Small intestine (tissue), 7 donors: Measurements from ENCODE around the gene AKAP12. TPM values are rescaled to one million over a fixed set of nuclear protein-coding genes. Genes with fewer than 3 reads are reported as not detected.
A peak's percentile ranks its signal among the peaks of the same experiment; 100 is the strongest.

ENCODE experiments used
- DNase-seq, 2 donors: peaks; one replicate each; pipeline versions ENCODE4 v3.0.0 to v3.0.0-alpha.2; 2013
- FAIRE-seq: peaks from 2 replicates; lab custom pipeline; 2012; peaks lifted over from hg19 to GRCh38; lab: Jason Lieb, UNC
- H3K27ac ChIP-seq, 3 donors: one replicate each; pipeline ENCODE4 v1.5.1; 2013; ENCODE audit warnings: low read length in 2 of 3, mild to moderate bottlenecking in 2 of 3, control low read depth in 1 of 3, inconsistent platforms in 1 of 3, low read depth in 1 of 3, moderate library complexity in 1 of 3
- H3K27me3 ChIP-seq, 3 donors: one replicate each; pipeline ENCODE4 v1.6.1; 2013; ENCODE audit warnings: low read length in 3 of 3, inconsistent platforms in 1 of 3; ENCODE audit not compliant: control insufficient read depth in 3 of 3, insufficient read depth in 3 of 3
- H3K36me3 ChIP-seq, 3 donors: one replicate each; pipeline ENCODE4 v1.6.1; 2013; ENCODE audit warnings: low read length in 3 of 3, inconsistent platforms in 1 of 3, low read depth in 1 of 3, mild to moderate bottlenecking in 1 of 3, moderate library complexity in 1 of 3; ENCODE audit not compliant: control insufficient read depth in 3 of 3, insufficient read depth in 2 of 3
- H3K4me1 ChIP-seq, 3 donors: one replicate each; pipeline ENCODE4 v1.6.1; 2013; ENCODE audit warnings: low read length in 2 of 3, inconsistent platforms in 1 of 3, low read depth in 1 of 3, mild to moderate bottlenecking in 1 of 3, moderate library complexity in 1 of 3; ENCODE audit not compliant: control insufficient read depth in 3 of 3, insufficient read depth in 2 of 3
- H3K4me3 ChIP-seq, 3 donors: one replicate each; pipeline ENCODE4 v1.5.1; 2013; ENCODE audit warnings: low read length in 3 of 3, control low read depth in 1 of 3, inconsistent platforms in 1 of 3, low read depth in 1 of 3, mild to moderate bottlenecking in 1 of 3, moderate library complexity in 1 of 3
- H3K9me3 ChIP-seq, 2 donors: one replicate each; pipeline ENCODE4 v1.6.1; 2013; ENCODE audit warnings: low read depth in 1 of 2, low read length in 1 of 2; ENCODE audit not compliant: control insufficient read depth in 2 of 2, insufficient read depth in 1 of 2
- WGBS, 3 donors: extraction: QIAGEN DNeasy Blood & Tissue Kit; methylation state at CpG; one replicate each; pipeline ENCODE4 v1.1.7; 2013; 5-methylcytosine and 5-hydroxymethylcytosine counted together
- polyA plus RNA-seq, 4 donors: library from polyadenylated mRNA; stranded (reverse) in 3 of 4; unstranded in 1 of 4; fragments of 200-250 nt in 3 of 4; fragments of 120-200 nt in 1 of 4; gene quantifications; one replicate each; pipeline versions ENCODE4 v1.2.1 to v1.2.3, GENCODE V29; 2013
- donor health status: healthy with polysubstance abuse.
- donor health status: control.
- donor health status: control.
- donor health status: Bipolar disorder and iron deficiency.
- donor health status: healthy.

AKAP12 gene
- polyA plus RNA-seq, 4 donors: 0.67 to 23.3 (median 7.2) TPM

GRCh38 chr6:151255811-151256210 is 16.0 kb downstream of the AKAP12 start:
- no peak overlapping the region for H3K27ac ChIP-seq
- no peak for DNase-seq
- H3K27me3 ChIP-seq: no peaks in the 10 kb centered on the region
- no peaks in the 10 kb centered on the region for H3K4me1 ChIP-seq
- H3K36me3 ChIP-seq: peaks cover 0 to 2% (median 0%) of the 10 kb centered on the region in 3 donors
- H3K4me3 ChIP-seq: no peak overlapping the region
- H3K9me3 ChIP-seq: no peaks in the 10 kb centered on the region
- no peak for FAIRE-seq
- WGBS, 3 donors: 72 to 83% (median 83%) methylated on average over 3 of the region's 3 CpGs

GRCh38 chr6:151257985-151258445 is 18.2 kb downstream of the AKAP12 start:
- Histone ChIP-seq H3K27me3 (no peaks in the 10 kb centered on the region), H3K4me3 (no peak overlapping the region), H3K36me3 (peaks cover 0 to 2% (median 0%) of the 10 kb centered on the region in 3 donors), H3K4me1 (no peaks in the 10 kb centered on the region), H3K27ac (peak overlapping the region in 2 of 3 donors; percentile 37 to 48), H3K9me3 (no peaks in the 10 kb centered on the region)
- DNase-seq: no peak
- FAIRE-seq: no peak
- WGBS, 3 donors: 42 to 73% (median 64%) methylated on average over 4 of the region's 4 CpGs

GRCh38 chr6:151260205-151260604 is 20.4 kb downstream of the AKAP12 start:
- Histone ChIP-seq H3K4me1 (no peaks in the 10 kb centered on the region), H3K27me3 (no peaks in the 10 kb centered on the region), H3K27ac (no peak overlapping the region), H3K36me3 (peaks cover 0 to 2% (median 0%) of the 10 kb centered on the region in 3 donors), H3K9me3 (no peaks in the 10 kb centered on the region), H3K4me3 (no peak overlapping the region)
- no peak for FAIRE-seq
- WGBS, 3 donors: 74 to 80% (median 80%) methylated on average over 4 of the region's 4 CpGs
- DNase-seq: no peak

GRCh38 chr6:151263035-151263434 is 23.3 kb downstream of the AKAP12 start:
- Histone ChIP-seq H3K36me3 (peaks cover 0 to 2% (median 0%) of the 10 kb centered on the region in 3 donors), H3K27ac (no peak overlapping the region), H3K4me1 (no peaks in the 10 kb centered on the region), H3K4me3 (no peak overlapping the region), H3K27me3 (no peaks in the 10 kb centered on the region), H3K9me3 (no peaks in the 10 kb centered on the region)
- 39 to 85% (median 41%) methylated on average over 1 of the region's 1 CpG for WGBS, 3 donors
- DNase-seq (no peak), FAIRE-seq (no peak)

GRCh38 chr6:151263967-151264366 is 24.2 kb downstream of the AKAP12 start:
- FAIRE-seq (no peak), DNase-seq (no peak)
- H3K27me3 ChIP-seq: no peaks in the 10 kb centered on the region
- H3K27ac ChIP-seq: no peak overlapping the region
- H3K9me3 ChIP-seq: no peaks in the 10 kb centered on the region
- H3K36me3 ChIP-seq: peaks cover 0 to 2% (median 0%) of the 10 kb centered on the region in 3 donors
- H3K4me3 ChIP-seq: no peak overlapping the region
- 69 to 80% (median 74%) methylated on average over 3 of the region's 3 CpGs for WGBS, 3 donors
- H3K4me1 ChIP-seq: no peaks in the 10 kb centered on the region

GRCh38 chr6:151265282-151265681 is 25.5 kb downstream of the AKAP12 start:
- H3K27me3 ChIP-seq: no peaks in the 10 kb centered on the region
- no peaks in the 10 kb centered on the region for H3K36me3 ChIP-seq
- no peaks in the 10 kb centered on the region for H3K4me1 ChIP-seq
- H3K27ac ChIP-seq: no peak overlapping the region
- DNase-seq (no peak), FAIRE-seq (no peak)
- H3K4me3 ChIP-seq: no peak overlapping the region
- no peaks in the 10 kb centered on the region for H3K9me3 ChIP-seq

- Histone ChIP-seq H3K36me3 (no peaks in the 10 kb centered on the region), H3K27me3 (no peaks in the 10 kb centered on the region), H3K27ac (no peak overlapping the region), H3K4me3 (no peak overlapping the region), H3K9me3 (no peaks in the 10 kb centered on the region), H3K4me1 (no peaks in the 10 kb centered on the region)
- no peak for DNase-seq
- WGBS, 3 donors: 67 to 84% (median 79%) methylated on average over 4 of the region's 4 CpGs
- no peak for FAIRE-seq
These were observed 29.7 kb downstream of the AKAP12 start for GRCh38 chr6:151269321-151269995.

GRCh38 chr6:151275121-151275520 is 35.4 kb downstream of the AKAP12 start:
- Histone ChIP-seq H3K4me3 (no peak overlapping the region), H3K27me3 (no peaks in the 10 kb centered on the region), H3K4me1 (no peaks in the 10 kb centered on the region), H3K36me3 (no peaks in the 10 kb centered on the region), H3K9me3 (no peaks in the 10 kb centered on the region), H3K27ac (no peak overlapping the region)
- FAIRE-seq (no peak), DNase-seq (no peak)
- 77 to 81% (median 79%) methylated on average over 6 of the region's 6 CpGs for WGBS, 3 donors

- Histone ChIP-seq H3K9me3 (no peaks in the 10 kb centered on the region), H3K27ac (no peak overlapping the region), H3K4me3 (no peak overlapping the region), H3K27me3 (no peaks in the 10 kb centered on the region), H3K36me3 (no peaks in the 10 kb centered on the region), H3K4me1 (no peaks in the 10 kb centered on the region)
- WGBS, 3 donors: 75 to 88% (median 85%) methylated on average over 4 of the region's 4 CpGs
- no peak for FAIRE-seq
- DNase-seq: no peak
These were observed 35.8 kb downstream of the AKAP12 start for GRCh38 chr6:151275566-151275965.
